ENCODE data around the gene SMC4.
A peak's percentile ranks its signal among the peaks of the same experiment; 100 is the strongest.
"Not testable (repeated sequence)": the region's sequence is repeated elsewhere in the genome, so short reads cannot be mapped to it uniquely, and the experiment has no call there.

The SMC4 gene

GRCh38 chr3:160448845-160449635, 49.6 kb downstream of the SMC4 start:
- no peak for DNase-seq

GRCh38 chr3:160449636-160450598, 50.5 kb downstream of the SMC4 start, which contains the start of gene TRIM59:
TSS of gene TRIM59 (minus strand) at chr3:160449786. CDS start at chr3:160439183, 10,603 bp downstream.
- DNase-seq: peak; percentile 98

- no peak for DNase-seq
These were observed 51.4 kb downstream of the SMC4 start for GRCh38 chr3:160450846-160451245.

- no peak for DNase-seq
These were observed 52.2 kb downstream of the SMC4 start for GRCh38 chr3:160451602-160452001.

- not testable (repeated sequence) for DNase-seq
These were observed 52.8 kb downstream of the SMC4 start for GRCh38 chr3:160452251-160452650.

GRCh38 chr3:160454995-160455394, 55.5 kb downstream of the SMC4 start:
- no peak for DNase-seq

GRCh38 chr3:160455846-160456245, 56.4 kb downstream of the SMC4 start:
- no peak for DNase-seq

- no peak for DNase-seq
These were observed 58.7 kb downstream of the SMC4 start for GRCh38 chr3:160458151-160458550.

GRCh38 chr3:160459450-160459970, 60.1 kb downstream of the SMC4 start:
- no peak for DNase-seq

- DNase-seq: no peak
These were observed 60.6 kb downstream of the SMC4 start for GRCh38 chr3:160460033-160460432.

- no peak for DNase-seq
These were observed 64.9 kb downstream of the SMC4 start for GRCh38 chr3:160464321-160464720.

- DNase-seq: no peak
These were observed 65.5 kb downstream of the SMC4 start for GRCh38 chr3:160464971-160465370.

GRCh38 chr3:160470181-160470580, 70.7 kb downstream of the SMC4 start:
- DNase-seq: no peak

- DNase-seq: no peak
These were observed 72.4 kb downstream of the SMC4 start for GRCh38 chr3:160471892-160472291.

GRCh38 chr3:160472344-160472743, 72.9 kb downstream of the SMC4 start:
- DNase-seq: no peak

GRCh38 chr3:160473221-160473620, 73.8 kb downstream of the SMC4 start:
- DNase-seq: no peak

- no peak for DNase-seq
These were observed 74.5 kb downstream of the SMC4 start for GRCh38 chr3:160473978-160474377.

- DNase-seq: no peak
These were observed 75.0 kb downstream of the SMC4 start for GRCh38 chr3:160474416-160474838.

GRCh38 chr3:160475153-160475552, 75.7 kb downstream of the SMC4 start:
- no peak for DNase-seq

GRCh38 chr3:160475884-160476283, 76.4 kb downstream of the SMC4 start:
- DNase-seq: no peak

- no peak for DNase-seq
These were observed 78.3 kb downstream of the SMC4 start for GRCh38 chr3:160477750-160478149.

- no peak for DNase-seq
These were observed 78.9 kb downstream of the SMC4 start for GRCh38 chr3:160478338-160478737.

GRCh38 chr3:160479376-160479775, 79.9 kb downstream of the SMC4 start:
- DNase-seq: no peak
